COLO668 (cell line): Measurements from ENCODE around the gene NECTIN2.

Source experiments
- DNase-seq: peaks from one replicate; lab custom pipeline; 2025; ENCODE audit not compliant: unreplicated experiment; lab: John Stamatoyannopoulos, UW

Gene NECTIN2

GRCh38 chr19:44845612-44846454 is at the start of gene NECTIN2:
Gene NECTIN2 (plus strand): TSS chr19:44846297. CDS start chr19:44846526, 229 bp downstream.
- peak; percentile 94 for DNase-seq

- peak; percentile 89 for DNase-seq
These were observed 49.4 kb upstream of the NECTIN2 start for GRCh38 chr19:44796701-44797115.

- no peak for DNase-seq
These were observed 46.3 kb upstream of the NECTIN2 start for GRCh38 chr19:44799627-44800346.

DNA sequence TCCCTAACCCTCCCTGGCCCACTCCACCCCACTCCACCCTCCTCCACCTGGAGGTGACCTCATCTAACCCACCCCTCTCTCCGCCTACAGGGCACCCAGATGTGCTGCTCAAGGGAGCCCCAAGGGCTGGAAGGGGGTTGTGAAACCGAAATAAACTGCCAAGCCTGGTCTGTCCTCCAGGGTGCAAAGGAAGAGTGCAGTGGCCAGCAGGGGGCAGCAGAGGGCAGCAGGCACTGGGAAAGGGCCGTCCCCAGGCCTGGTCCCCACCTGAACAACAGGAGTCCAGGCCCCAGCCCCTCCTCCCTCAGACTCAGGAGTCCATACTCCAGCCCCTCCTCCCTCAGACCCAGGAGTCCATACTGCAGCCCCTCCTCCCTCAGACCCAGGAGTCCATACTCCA is 45.6 kb upstream of the NECTIN2 start:
- DNase-seq, result peak; percentile 87

GRCh38 chr19:44803442-44804428 is 42.4 kb upstream of the NECTIN2 start:
- DNase-seq, result peak; percentile 84

DNA sequence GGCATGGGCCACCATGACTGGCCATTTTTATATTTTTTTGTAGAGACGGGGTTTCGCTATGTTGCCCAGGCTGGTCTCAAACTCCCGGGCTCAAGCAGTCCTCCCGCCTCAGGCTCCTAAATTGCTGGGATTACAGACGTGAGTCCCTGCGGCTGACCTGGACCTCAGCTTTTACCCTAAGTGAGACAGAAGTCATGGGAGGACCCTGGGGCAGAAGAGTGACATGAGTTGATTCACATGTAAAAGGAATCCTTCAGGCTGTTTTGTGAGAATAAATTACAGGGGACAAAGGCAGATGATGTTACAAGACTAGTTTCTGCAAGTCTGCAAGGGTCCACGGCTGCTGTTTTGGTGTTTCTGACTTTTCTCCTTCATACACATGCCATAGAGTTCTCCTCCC is 39.8 kb upstream of the NECTIN2 start:
- DNase-seq, result no peak

DNA sequence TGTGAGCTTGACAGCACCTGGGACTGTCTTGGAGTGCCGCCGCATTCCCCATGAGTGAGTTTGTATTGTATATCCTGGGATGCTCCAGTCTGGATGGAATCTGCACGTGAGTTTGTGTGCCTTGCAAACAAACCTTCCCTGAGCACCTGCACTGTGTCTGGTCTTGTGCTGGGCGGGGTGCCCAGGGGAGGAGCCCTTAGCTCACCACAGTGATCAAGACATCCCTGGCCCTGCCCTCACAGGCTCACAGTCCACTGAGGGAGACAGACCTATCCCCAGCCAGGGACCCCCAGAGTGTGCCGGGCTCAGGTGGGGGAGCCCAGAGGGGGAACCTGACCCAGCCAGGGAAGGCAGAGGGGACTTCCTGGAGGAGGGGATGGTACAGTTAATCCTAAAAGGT is 38.9 kb upstream of the NECTIN2 start:
- DNase-seq, result peak; percentile 90

DNA sequence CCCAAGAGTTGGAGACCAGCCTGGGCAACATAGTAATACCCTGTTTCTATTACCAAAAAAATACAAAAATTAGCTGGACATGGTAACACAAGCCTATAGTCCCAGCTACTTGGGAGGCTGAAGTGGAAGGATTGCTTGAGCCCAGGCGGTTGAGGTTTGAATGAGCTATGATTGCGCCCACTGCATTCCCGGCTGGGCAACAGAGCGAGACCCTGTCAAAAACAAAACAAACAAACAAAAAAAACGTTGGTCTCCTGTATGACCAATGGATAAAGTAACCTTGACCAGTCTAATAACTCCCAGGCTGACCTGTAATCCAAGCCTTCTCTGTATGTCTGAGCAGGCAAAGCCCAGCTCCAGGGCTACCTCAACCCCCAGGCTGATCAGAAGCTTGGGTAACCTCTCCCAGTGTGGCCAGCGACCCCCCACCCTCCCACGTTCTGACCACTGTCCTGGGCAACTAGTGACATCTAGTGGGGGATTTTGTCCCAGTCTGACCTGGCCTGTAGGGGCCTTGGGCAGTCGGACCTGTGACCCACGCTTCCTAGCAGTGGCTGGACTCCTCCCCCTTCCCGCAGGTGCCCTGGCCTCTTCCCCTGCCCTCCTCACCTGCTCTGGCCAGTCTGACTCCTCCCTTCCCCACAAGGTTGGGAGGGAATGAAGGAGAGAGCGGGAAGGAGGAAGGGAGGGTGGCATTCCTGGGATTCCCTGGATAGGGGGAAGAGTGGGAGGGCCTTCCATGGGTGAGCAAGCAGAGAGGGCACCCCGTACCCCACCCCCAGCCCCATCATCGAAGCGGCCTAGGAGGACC is 38.2 kb upstream of the NECTIN2 start:
- peak; percentile 34 for DNase-seq

DNA sequence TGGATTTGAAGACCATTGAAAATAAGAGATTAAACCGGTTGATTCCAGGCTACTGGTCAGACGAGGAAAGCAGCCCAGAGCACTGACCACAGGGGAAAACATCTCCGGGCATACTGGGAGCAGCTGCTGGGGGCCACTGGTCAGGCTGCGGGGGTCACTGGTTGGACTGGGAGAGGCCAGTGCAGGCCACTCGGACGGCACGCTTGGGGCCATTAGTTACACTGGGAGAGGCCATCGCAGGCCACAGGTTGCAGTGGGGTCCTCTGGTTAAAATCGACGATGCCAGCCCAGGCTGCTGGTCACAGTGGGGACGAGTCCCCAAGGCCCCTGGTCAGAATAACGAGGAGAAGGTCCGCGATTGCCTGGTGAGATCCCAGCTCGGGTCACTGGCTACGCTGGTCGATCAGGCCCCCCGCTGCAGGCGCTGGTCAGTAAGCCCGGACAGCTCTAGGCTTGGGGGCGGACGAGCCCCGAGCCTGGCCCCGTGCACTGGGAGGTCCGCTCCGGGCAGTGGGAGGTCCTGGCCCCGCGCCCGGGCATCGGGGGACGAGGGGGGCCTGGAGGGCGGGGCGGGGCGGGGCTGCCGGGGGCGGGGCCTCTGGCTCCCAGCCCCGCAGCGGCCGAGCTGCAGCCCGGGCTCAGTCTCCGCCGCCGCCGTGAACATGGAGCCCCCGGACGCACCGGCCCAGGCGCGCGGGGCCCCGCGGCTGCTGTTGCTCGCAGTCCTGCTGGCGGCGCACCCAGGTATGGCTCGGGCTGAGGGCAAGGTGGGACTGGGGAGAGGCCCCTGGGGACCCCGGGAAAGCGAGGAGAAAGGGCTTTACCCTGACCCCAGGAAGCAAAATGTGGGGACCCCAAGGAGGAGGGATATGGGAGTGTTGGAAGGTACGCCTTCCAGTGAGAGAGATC is 37.4 kb upstream of the NECTIN2 start, which contains the start of gene BCAM:
BCAM (plus strand) TSS at position 641 of the 909 bp plus-strand sequence; CDS start at position 663, 22 bp downstream.
- peak; percentile 66 for DNase-seq

GRCh38 chr19:44809577-44810233 is 36.4 kb upstream of the NECTIN2 start:
- DNase-seq, result peak; percentile 11

GRCh38 chr19:44810234-44811121 is 35.6 kb upstream of the NECTIN2 start:
- DNase-seq, result no peak

GRCh38 chr19:44811122-44811419 is 35.0 kb upstream of the NECTIN2 start:
- no peak for DNase-seq

GRCh38 chr19:44812142-44812718 is 33.9 kb upstream of the NECTIN2 start:
- no peak for DNase-seq

GRCh38 chr19:44813070-44813840 is 32.8 kb upstream of the NECTIN2 start:
- no peak for DNase-seq

GRCh38 chr19:44813841-44814470 is 32.1 kb upstream of the NECTIN2 start:
- DNase-seq, result no peak

DNA sequence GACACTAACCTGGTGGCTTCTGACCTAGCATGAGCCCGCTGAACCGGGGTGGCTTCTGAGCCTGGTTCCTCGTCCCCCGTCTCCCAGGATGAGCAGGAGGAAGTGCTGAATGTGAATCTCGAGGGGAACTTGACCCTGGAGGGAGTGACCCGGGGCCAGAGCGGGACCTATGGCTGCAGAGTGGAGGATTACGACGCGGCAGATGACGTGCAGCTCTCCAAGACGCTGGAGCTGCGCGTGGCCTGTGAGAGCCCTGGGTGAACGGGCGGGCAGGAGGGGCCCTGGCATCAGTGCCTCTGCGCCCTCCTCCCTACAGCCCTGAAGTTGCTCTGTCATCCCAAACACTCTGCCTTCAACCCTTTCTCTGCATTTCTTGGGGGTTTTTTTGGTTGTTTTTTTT is 31.6 kb upstream of the NECTIN2 start:
- DNase-seq, result no peak
